Caco-2 (cell line): ENCODE results near the gene LY6G6C. TPM values are rescaled to one million over a fixed set of nuclear protein-coding genes. Genes with fewer than 3 reads are reported as not detected.
A peak's percentile ranks its signal among the peaks of the same experiment; 100 is the strongest.

Source experiments
- BruUV-seq: library from RNA; stranded (reverse); fragments of 400-500 nt; replicated peaks from 2 replicates; lab custom pipeline; 2021; lab: Mats Ljungman, UMichigan
- CTCF ChIA-PET: fragments of 300-600 bp; sonication (Branson Sonifier 250); formaldehyde crosslinking; loops from one replicate; lab custom pipeline; 2022; ENCODE audit warnings: antibody characterized with exemption; lab: Charles Lee
- POLR2A ChIA-PET: fragments of 300-600 bp; sonication (Branson Sonifier 250); formaldehyde crosslinking; loops from one replicate; lab custom pipeline; 2022; ENCODE audit warnings: antibody characterized with exemption; lab: Charles Lee
- DNase-seq, 2 experiments: peaks; one replicate each; pipeline versions ENCODE4 v3.0.0 to v3.0.0-alpha.2; 2020 to 2022
- H3K27me3 ChIP-seq: replicated peaks from 2 replicates; pipeline ENCODE4 v1.6.0; 2011; ENCODE audit warnings: low read length; ENCODE audit not compliant: control insufficient read depth, insufficient read depth
- H3K36me3 ChIP-seq: 2 replicates; pipeline ENCODE4 v1.5.1; 2011; ENCODE audit warnings: low read length; ENCODE audit not compliant: control insufficient read depth, insufficient read depth
- H3K4me1 ChIP-seq: fragments of 250-450 bp; sonication (Bioruptor Pico); 2 replicates; pipeline ENCODE4 v1.5.1; 2020; ENCODE audit warnings: mild to moderate bottlenecking
- H3K4me3 ChIP-seq: 2 replicates; pipeline ENCODE4 v1.5.1; 2011; ENCODE audit warnings: low read depth, mild to moderate bottlenecking, control low read depth, low read length
- H3K9me3 ChIP-seq: fragments of 250-450 bp; sonication (Bioruptor Pico); 2 replicates; pipeline ENCODE4 v1.5.1; 2020; ENCODE audit warnings: mild to moderate bottlenecking, moderate library complexity
- H3K27ac Mint-ChIP-seq: one replicate; pipeline ENCODE4 v1.8.0; 2022; ENCODE audit warnings: mixed read lengths; ENCODE audit not compliant: unreplicated experiment
- H3K27me3 Mint-ChIP-seq: one replicate; pipeline ENCODE4 v1.8.0; 2022; ENCODE audit warnings: mixed read lengths; ENCODE audit not compliant: insufficient read depth, unreplicated experiment
- H3K36me3 Mint-ChIP-seq: one replicate; pipeline ENCODE4 v1.8.0; 2022; ENCODE audit warnings: mild to moderate bottlenecking, mixed read lengths; ENCODE audit not compliant: insufficient read depth, unreplicated experiment
- H3K4me1 Mint-ChIP-seq: one replicate; pipeline ENCODE4 v1.8.0; 2022; ENCODE audit warnings: low read depth, mixed read lengths; ENCODE audit not compliant: unreplicated experiment
- H3K4me3 Mint-ChIP-seq: one replicate; pipeline ENCODE4 v1.8.0; 2022; ENCODE audit warnings: mild to moderate bottlenecking, moderate library complexity, mixed read lengths; ENCODE audit not compliant: unreplicated experiment
- H3K9me3 Mint-ChIP-seq: one replicate; pipeline ENCODE4 v1.8.0; 2022; ENCODE audit warnings: mixed read lengths; ENCODE audit not compliant: unreplicated experiment
- CTCF ChIP-seq, 2 experiments: fragments of 200-600 bp in 1 of 2; IDR thresholded peaks; 1 replicate in 1 of 2; 2 replicates in 1 of 2; pipeline versions ENCODE4 v1.5.1 to v1.8.0; 2011 to 2022; ENCODE audit warnings: antibody characterized with exemption in 1 of 2, control low read depth in 1 of 2, inconsistent platforms in 1 of 2, low read depth in 1 of 2, low read length in 1 of 2, mild to moderate bottlenecking in 1 of 2, moderate library complexity in 1 of 2; ENCODE audit not compliant: insufficient read depth in 1 of 2, severe bottlenecking in 1 of 2, unreplicated experiment in 1 of 2
- intact Hi-C: fragments of 100-400 bp; cut with micrococcal nuclease; formaldehyde crosslinking; loops from one replicate; pipeline ENCODE4 v1.10.0; 2022; ENCODE audit not compliant: unreplicated experiment
- total RNA-seq: library from RNA; stranded (reverse); gene quantifications from 2 replicates; pipeline ENCODE4 v1.2.3, GENCODE V29; 2022

Gene LY6G6C
- total RNA-seq, 1 experiment from 2014 or later, result 0.88 TPM

GRCh38 chr6:31725502-31726350 is 4.2 kb upstream of the LY6G6C start:
- H3K4me3 Mint-ChIP-seq, result no peak overlapping the region
- Histone ChIP-seq H3K9me3 (no peaks in the 10 kb centered on the region), H3K36me3 (peaks cover 5% of the 10 kb centered on the region), H3K27me3 (no peaks in the 10 kb centered on the region), H3K4me3 (no peak overlapping the region), H3K4me1 (peaks cover 9% of the 10 kb centered on the region)
- no peak for DNase-seq
- no peaks in the 10 kb centered on the region for H3K9me3 Mint-ChIP-seq
- intact Hi-C loops, result no loop called here
- peak overlapping the region; percentile 12 for H3K27ac Mint-ChIP-seq
- H3K27me3 Mint-ChIP-seq, result no peaks in the 10 kb centered on the region
- TF ChIP-seq CTCF (IDR thresholded peaks at IDR 0.05; ENCODE audit: insufficient read depth in 1 of 2, low read depth in 1 of 2, low read length in 1 of 2, severe bottlenecking in 1 of 2, unreplicated experiment in 1 of 2), result no peak
- no TSS peak for BruUV-seq
- CTCF ChIA-PET, result no interaction called here
- H3K4me1 Mint-ChIP-seq, result peaks cover 20% of the 10 kb centered on the region
- POLR2A ChIA-PET, result interaction anchor here (0.5 kb wide), 1 partner anchor 156 kb away, joined by 6 read pairs; no protein-coding TSS in a partner anchor
- H3K36me3 Mint-ChIP-seq, result peaks cover 49% of the 10 kb centered on the region

DNA sequence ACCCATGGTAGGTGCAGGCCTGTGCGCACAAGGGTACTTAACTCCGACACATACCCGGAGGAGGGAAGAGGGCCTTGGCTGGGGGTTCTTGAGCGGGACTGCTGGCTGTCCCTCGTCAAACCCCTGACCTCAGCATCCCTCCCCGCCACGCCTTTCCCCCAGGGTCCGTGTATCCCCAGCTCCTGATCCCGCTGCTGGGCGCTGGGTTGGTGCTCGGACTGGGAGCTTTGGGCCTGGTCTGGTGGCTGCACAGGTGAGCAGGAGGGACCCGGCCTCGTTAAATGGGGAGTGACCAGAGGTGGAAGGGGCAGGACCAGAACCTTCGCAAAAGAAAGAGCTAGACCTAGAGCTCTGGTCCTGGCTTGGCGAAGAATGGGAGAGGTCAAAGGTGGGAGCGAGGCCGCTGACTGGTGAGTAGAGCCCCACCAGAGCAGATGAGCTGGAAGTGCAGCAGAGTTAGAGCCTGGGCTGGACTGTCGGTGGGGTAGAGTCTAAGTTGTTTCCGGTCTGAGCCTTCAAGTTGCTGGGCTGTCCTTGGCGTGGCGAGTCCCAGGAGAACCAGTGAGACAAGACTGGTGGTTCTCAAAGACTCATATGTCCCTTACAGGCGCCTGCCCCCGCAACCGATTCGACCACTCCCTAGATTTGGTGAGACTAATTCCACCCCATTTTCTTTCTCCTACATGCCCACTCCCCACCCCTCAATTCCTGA is 2.6 kb upstream of the LY6G6C start:
- Histone ChIP-seq H3K9me3 (no peaks in the 10 kb centered on the region), H3K4me3 (no peak overlapping the region), H3K4me1 (peaks cover 19% of the 10 kb centered on the region), H3K27me3 (no peaks in the 10 kb centered on the region), H3K36me3 (peaks cover 5% of the 10 kb centered on the region)
- ChIA-PET CTCF (interaction anchor here (1.6 kb wide), 1 partner anchor 46 kb away, joined by 5 read pairs; no protein-coding TSS in a partner anchor), POLR2A (interaction anchor here (0.7 to 1.0 kb wide), 2 partner anchors 17 to 90 kb away, joined by 3 to 4 read pairs; no protein-coding TSS in a partner anchor)
- Mint-ChIP-seq H3K27me3 (no peaks in the 10 kb centered on the region), H3K4me1 (peaks cover 27% of the 10 kb centered on the region), H3K9me3 (no peaks in the 10 kb centered on the region), H3K36me3 (peaks cover 33% of the 10 kb centered on the region), H3K4me3 (no peak overlapping the region), H3K27ac (no peak overlapping the region)
- DNase-seq, result no peak
- no TSS peak for BruUV-seq
- TF ChIP-seq CTCF (IDR thresholded peaks at IDR 0.05; ENCODE audit: insufficient read depth in 1 of 2, low read depth in 1 of 2, low read length in 1 of 2, severe bottlenecking in 1 of 2, unreplicated experiment in 1 of 2), result no peak
- intact Hi-C loops, result no loop called here

DNA sequence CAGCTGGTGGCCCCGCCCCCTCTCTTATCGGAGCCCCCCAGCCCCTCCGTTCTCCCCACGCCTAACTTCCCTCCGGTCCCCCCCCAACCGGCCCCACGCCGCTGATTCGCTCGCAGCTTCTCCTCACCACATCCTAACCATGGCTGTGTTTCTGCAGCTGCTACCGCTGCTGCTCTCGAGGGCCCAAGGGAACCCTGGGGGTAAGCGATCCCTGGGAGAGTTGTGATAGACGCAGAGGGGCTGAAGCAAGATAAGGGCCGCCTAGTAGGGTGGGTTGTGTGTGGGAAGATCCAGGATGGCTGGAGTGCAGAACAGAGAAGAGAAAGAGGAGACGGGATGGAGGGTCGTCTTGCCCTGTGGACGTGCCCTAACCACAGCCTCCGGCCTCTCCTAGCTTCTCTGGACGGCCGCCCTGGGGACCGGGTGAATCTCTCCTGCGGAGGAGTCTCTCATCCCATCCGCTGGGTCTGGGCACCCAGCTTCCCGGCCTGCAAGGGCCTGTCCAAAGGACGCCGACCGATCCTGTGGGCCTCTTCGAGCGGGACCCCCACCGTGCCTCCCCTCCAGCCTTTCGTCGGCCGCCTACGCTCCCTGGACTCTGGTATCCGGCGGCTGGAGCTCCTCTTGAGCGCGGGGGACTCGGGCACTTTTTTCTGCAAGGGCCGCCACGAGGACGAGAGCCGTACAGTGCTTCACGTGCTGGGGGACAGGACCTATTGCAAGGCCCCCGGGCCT is 1.9 kb upstream of the LY6G6C start, which contains the start of gene MPIG6B:
Gene MPIG6B, plus strand, starts transcription at position 129 of the 735 bp plus-strand sequence. Its CDS starts 11 bp downstream, at position 140.
- ChIA-PET POLR2A (interaction anchor here (1.0 kb wide), 1 partner anchor 17 kb away, joined by 3 read pairs; no protein-coding TSS in a partner anchor), CTCF (interaction anchor here (1.6 kb wide), 1 partner anchor 46 kb away, joined by 5 read pairs; no protein-coding TSS in a partner anchor)
- H3K9me3 Mint-ChIP-seq, result no peaks in the 10 kb centered on the region
- no peak within 1 kb of the TSS for H3K4me3 Mint-ChIP-seq
- H3K36me3 Mint-ChIP-seq, result peaks cover 26% of the 10 kb centered on the region
- H3K4me3 ChIP-seq, result no peak within 1 kb of the TSS
- no TSS peak for BruUV-seq
- peaks cover 27% of the 10 kb centered on the region for H3K4me1 ChIP-seq
- peaks cover 4% of the 10 kb centered on the region for H3K36me3 ChIP-seq
- no peaks in the 10 kb centered on the region for H3K27me3 ChIP-seq
- intact Hi-C loops, result no loop called here
- no peak for DNase-seq
- H3K27me3 Mint-ChIP-seq, result no peaks in the 10 kb centered on the region
- no peak within 1 kb of the TSS for H3K27ac Mint-ChIP-seq
- peaks cover 29% of the 10 kb centered on the region for H3K4me1 Mint-ChIP-seq
- H3K9me3 ChIP-seq, result no peaks in the 10 kb centered on the region
- TF ChIP-seq CTCF (IDR thresholded peaks at IDR 0.05; ENCODE audit: insufficient read depth in 1 of 2, low read depth in 1 of 2, low read length in 1 of 2, severe bottlenecking in 1 of 2, unreplicated experiment in 1 of 2), result no peak
